ENCODE measurements around the gene DIPK1A.

GRCh38 chr1:92883297-92883696 lies 78.0 kb downstream of the DIPK1A start:
- TF ChIP-seq EZH2 (IDR thresholded peaks at IDR 0.05; ENCODE audit: insufficient read depth, poor library complexity, severe bottlenecking) = no peak
- TF ChIP-seq EZH2phosphoT487 (IDR thresholded peaks at IDR 0.05; ENCODE audit: insufficient read depth, low read depth) = no peak
